Neural crest cell (in vitro differentiated cells): Measurements from ENCODE around the gene PRKCE. TPM values are rescaled to one million over a fixed set of nuclear protein-coding genes. Genes with fewer than 3 reads are reported as not detected.

Experiments
- DNase-seq: peaks from one replicate; pipeline ENCODE4 v3.0.0; 2021; ENCODE audit warnings: low read depth, mixed read lengths, low spot score
- H3K27ac Mint-ChIP-seq: one replicate; pipeline ENCODE4 v1.8.0; 2021; ENCODE audit warnings: mild to moderate bottlenecking, mixed read lengths; ENCODE audit not compliant: unreplicated experiment
- H3K27me3 Mint-ChIP-seq: 2 replicates; pipeline ENCODE4 v1.8.0; 2021; ENCODE audit warnings: low read depth, mild to moderate bottlenecking, mixed read lengths
- H3K36me3 Mint-ChIP-seq: 2 replicates; pipeline ENCODE4 v1.8.0; 2021; ENCODE audit warnings: low read depth, mild to moderate bottlenecking, mixed read lengths
- H3K4me1 Mint-ChIP-seq: 2 replicates; pipeline ENCODE4 v1.8.0; 2021; ENCODE audit warnings: mixed read lengths
- H3K4me3 Mint-ChIP-seq: one replicate; pipeline ENCODE4 v1.8.0; 2021; ENCODE audit warnings: mild to moderate bottlenecking, mixed read lengths
- H3K9me3 Mint-ChIP-seq: 2 replicates; pipeline ENCODE4 v1.8.0; 2021; ENCODE audit warnings: mixed read lengths
- CTCF ChIP-seq: fragments of 200-600 bp; sonication (generic); conservative IDR thresholded peaks from 2 replicates; pipeline ENCODE4 v1.5.0; 2021; ENCODE audit warnings: antibody characterized with exemption, mild to moderate bottlenecking
- total RNA-seq: library from RNA; stranded (reverse); gene quantifications from 2 replicates; pipeline ENCODE4 v1.2.1, GENCODE V29; 2021

Gene PRKCE
- total RNA-seq, 1 donor from 2014 or later: 15.6 TPM

GRCh38 chr2:45741161-45741850, 89.8 kb downstream of the PRKCE start:
- Mint-ChIP-seq H3K27me3 (no peaks in the 10 kb centered on the region), H3K4me3 (no peak overlapping the region), H3K9me3 (no peaks in the 10 kb centered on the region), H3K4me1 (peaks cover 13% of the 10 kb centered on the region), H3K27ac (no peak overlapping the region), H3K36me3 (no peaks in the 10 kb centered on the region)
- TF ChIP-seq CTCF: no peak
- DNase-seq: no peak

GRCh38 chr2:45743531-45744396, 92.3 kb downstream of the PRKCE start:
- H3K4me3 Mint-ChIP-seq: no peak overlapping the region
- TF ChIP-seq CTCF: no peak
- peaks cover 11% of the 10 kb centered on the region for H3K9me3 Mint-ChIP-seq
- H3K4me1 Mint-ChIP-seq: peaks cover 13% of the 10 kb centered on the region
- no peak overlapping the region for H3K27ac Mint-ChIP-seq
- no peak for DNase-seq
- no peaks in the 10 kb centered on the region for H3K27me3 Mint-ChIP-seq
- H3K36me3 Mint-ChIP-seq: peaks cover 6% of the 10 kb centered on the region

GRCh38 chr2:45745231-45745630, 93.8 kb downstream of the PRKCE start:
- Mint-ChIP-seq H3K27ac (no peak overlapping the region), H3K4me1 (peaks cover 12% of the 10 kb centered on the region), H3K27me3 (no peaks in the 10 kb centered on the region), H3K9me3 (peaks cover 11% of the 10 kb centered on the region), H3K36me3 (peaks cover 6% of the 10 kb centered on the region), H3K4me3 (no peak overlapping the region)
- DNase-seq: no peak
- TF ChIP-seq CTCF: no peak

- Mint-ChIP-seq H3K4me3 (no peak overlapping the region), H3K36me3 (peaks cover 6% of the 10 kb centered on the region), H3K27ac (no peak overlapping the region), H3K4me1 (peaks cover 6% of the 10 kb centered on the region), H3K27me3 (no peaks in the 10 kb centered on the region), H3K9me3 (peaks cover 11% of the 10 kb centered on the region)
- no peak for DNase-seq
- TF ChIP-seq CTCF: no peak
Observed at GRCh38 chr2:45746888-45747287, 95.4 kb downstream of the PRKCE start.

GRCh38 chr2:45747363-45747762, 95.9 kb downstream of the PRKCE start:
- Mint-ChIP-seq H3K4me3 (no peak overlapping the region), H3K27ac (no peak overlapping the region), H3K4me1 (peaks cover 6% of the 10 kb centered on the region), H3K36me3 (peaks cover 6% of the 10 kb centered on the region), H3K9me3 (peaks cover 11% of the 10 kb centered on the region), H3K27me3 (no peaks in the 10 kb centered on the region)
- TF ChIP-seq CTCF: no peak
- no peak for DNase-seq
